Bronchial epithelial cell (primary cell): ENCODE data around the gene FRMD5. TPM values are rescaled to one million over a fixed set of nuclear protein-coding genes. Genes with fewer than 3 reads are reported as not detected.
A peak's percentile ranks its signal among the peaks of the same experiment; 100 is the strongest.

ENCODE experiments used
- DNase-seq: peaks from one replicate; pipeline ENCODE4 v3.0.0-alpha.2; 2010; ENCODE audit warnings: low read depth
- FAIRE-seq: peaks from 2 replicates; lab custom pipeline; 2011; peaks lifted over from hg19 to GRCh38; lab: Jason Lieb, UNC
- H3K27me3 ChIP-seq: 2 replicates; pipeline ENCODE4 v1.5.1; 2011; ENCODE audit warnings: low read length; ENCODE audit not compliant: control insufficient read depth, insufficient read depth
- H3K36me3 ChIP-seq: 2 replicates; pipeline ENCODE4 v1.5.1; 2011; ENCODE audit warnings: low read length; ENCODE audit not compliant: control insufficient read depth, insufficient read depth
- H3K4me3 ChIP-seq: 2 replicates; pipeline ENCODE4 v1.5.1; 2011; ENCODE audit warnings: mild to moderate bottlenecking, low read depth, low read length, control low read depth
- total RNA-seq: library from RNA; depleted of rRNA; stranded (reverse); fragments of >200 nt; gene quantifications from 2 replicates; pipeline ENCODE4 v1.2.1, GENCODE V29; 2014
- TF ChIP-seq, protein P1 (sequence below): IDR thresholded peaks from 2 replicates; pipeline ENCODE4 v1.5.1; 2011; ENCODE audit warnings: mild to moderate bottlenecking, moderate library complexity, low read length, control low read depth, inconsistent platforms; ENCODE audit not compliant: insufficient read depth, severe bottlenecking

The FRMD5 gene
- total RNA-seq, 1 donor from 2014 or later: 1.3 TPM

DNA sequence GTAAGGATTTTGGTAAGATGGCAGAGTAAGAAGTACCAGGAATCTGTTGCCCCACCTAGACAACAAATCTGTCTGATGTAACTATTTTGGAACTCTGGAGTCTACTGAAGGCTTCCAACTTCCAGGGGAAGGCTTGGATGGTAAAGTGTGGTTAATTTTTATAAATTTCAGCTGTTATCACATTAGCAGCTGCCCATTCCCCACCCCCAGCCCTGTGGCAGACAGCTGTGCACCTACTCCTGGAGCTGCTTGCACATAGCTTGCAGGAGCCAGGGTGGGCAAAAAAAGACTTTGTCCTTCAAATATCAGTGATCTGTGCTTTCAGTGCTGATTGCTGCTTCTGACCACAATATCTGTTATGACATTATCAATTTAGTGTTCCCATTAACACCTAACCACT is 47.4 kb downstream of the FRMD5 start:
- Histone ChIP-seq H3K27me3 (no peaks in the 10 kb centered on the region), H3K4me3 (no peak overlapping the region), H3K36me3 (no peaks in the 10 kb centered on the region)
- DNase-seq (no peak), FAIRE-seq (no peak)
- TF ChIP-seq, protein P1, sequence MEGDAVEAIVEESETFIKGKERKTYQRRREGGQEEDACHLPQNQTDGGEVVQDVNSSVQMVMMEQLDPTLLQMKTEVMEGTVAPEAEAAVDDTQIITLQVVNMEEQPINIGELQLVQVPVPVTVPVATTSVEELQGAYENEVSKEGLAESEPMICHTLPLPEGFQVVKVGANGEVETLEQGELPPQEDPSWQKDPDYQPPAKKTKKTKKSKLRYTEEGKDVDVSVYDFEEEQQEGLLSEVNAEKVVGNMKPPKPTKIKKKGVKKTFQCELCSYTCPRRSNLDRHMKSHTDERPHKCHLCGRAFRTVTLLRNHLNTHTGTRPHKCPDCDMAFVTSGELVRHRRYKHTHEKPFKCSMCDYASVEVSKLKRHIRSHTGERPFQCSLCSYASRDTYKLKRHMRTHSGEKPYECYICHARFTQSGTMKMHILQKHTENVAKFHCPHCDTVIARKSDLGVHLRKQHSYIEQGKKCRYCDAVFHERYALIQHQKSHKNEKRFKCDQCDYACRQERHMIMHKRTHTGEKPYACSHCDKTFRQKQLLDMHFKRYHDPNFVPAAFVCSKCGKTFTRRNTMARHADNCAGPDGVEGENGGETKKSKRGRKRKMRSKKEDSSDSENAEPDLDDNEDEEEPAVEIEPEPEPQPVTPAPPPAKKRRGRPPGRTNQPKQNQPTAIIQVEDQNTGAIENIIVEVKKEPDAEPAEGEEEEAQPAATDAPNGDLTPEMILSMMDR: no peak

GRCh38 chr15:44145495-44145894 is 49.6 kb downstream of the FRMD5 start:
- Histone ChIP-seq H3K4me3 (no peak overlapping the region), H3K36me3 (no peaks in the 10 kb centered on the region), H3K27me3 (no peaks in the 10 kb centered on the region)
- DNase-seq (no peak), FAIRE-seq (no peak)
- TF ChIP-seq, protein P1: no peak

- no peaks in the 10 kb centered on the region for H3K27me3 ChIP-seq
- TF ChIP-seq, protein P1: no peak
- no peaks in the 10 kb centered on the region for H3K36me3 ChIP-seq
- DNase-seq (no peak), FAIRE-seq (no peak)
- no peak overlapping the region for H3K4me3 ChIP-seq
Measured at GRCh38 chr15:44144992-44145391, 50.1 kb downstream of the FRMD5 start.

GRCh38 chr15:44144184-44144583 is 50.9 kb downstream of the FRMD5 start:
- Histone ChIP-seq H3K36me3 (no peaks in the 10 kb centered on the region), H3K27me3 (no peaks in the 10 kb centered on the region), H3K4me3 (no peak overlapping the region)
- DNase-seq (no peak), FAIRE-seq (no peak)
- TF ChIP-seq, protein P1: no peak

- FAIRE-seq (no peak), DNase-seq (peak; percentile 25)
- TF ChIP-seq, protein P1: no peak
- Histone ChIP-seq H3K4me3 (no peak overlapping the region), H3K36me3 (no peaks in the 10 kb centered on the region), H3K27me3 (no peaks in the 10 kb centered on the region)
Measured at GRCh38 chr15:44137750-44138149, 57.3 kb downstream of the FRMD5 start.

DNA sequence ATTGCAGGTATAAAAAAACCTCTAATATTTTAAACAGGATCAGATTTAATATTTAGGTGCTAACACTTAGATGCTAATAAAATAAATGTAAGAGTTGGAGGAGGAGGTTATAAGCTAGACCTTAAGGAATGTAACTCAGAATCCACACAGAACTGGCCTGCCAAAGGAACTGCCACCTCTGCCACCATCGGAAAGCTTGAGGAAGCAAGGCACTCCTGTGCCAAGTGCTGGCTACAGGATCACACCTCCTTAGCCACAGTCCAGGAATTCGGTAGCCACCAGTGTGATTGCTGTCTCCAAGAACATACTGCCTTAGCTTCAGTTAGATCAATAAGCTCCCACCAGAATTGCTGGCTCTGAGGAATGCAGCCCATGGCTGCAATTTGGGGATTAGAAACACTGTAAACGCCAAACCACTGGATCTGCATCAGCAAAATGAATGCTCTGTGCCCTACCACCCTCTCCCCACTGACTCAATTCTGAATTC is 58.0 kb downstream of the FRMD5 start:
- TF ChIP-seq, protein P1: no peak
- no peak for DNase-seq
- Histone ChIP-seq H3K36me3 (no peaks in the 10 kb centered on the region), H3K4me3 (no peak overlapping the region), H3K27me3 (no peaks in the 10 kb centered on the region)
- no peak for FAIRE-seq
